Skeletal muscle satellite cell (primary cell): ENCODE data around the gene RAD51B.

ENCODE experiments used
- H3K27me3 ChIP-seq: 2 replicates; pipeline ENCODE4 v1.7.0; 2013; ENCODE audit warnings: low read length; ENCODE audit not compliant: control insufficient read depth, insufficient read depth
- H3K36me3 ChIP-seq: 2 replicates; pipeline ENCODE4 v1.7.0; 2013; ENCODE audit warnings: mild to moderate bottlenecking, control low read depth, low read length; ENCODE audit not compliant: insufficient read depth
- H3K4me1 ChIP-seq: 2 replicates; pipeline ENCODE4 v1.7.0; 2013; ENCODE audit warnings: low read length; ENCODE audit not compliant: control insufficient read depth, insufficient read depth
- H3K4me2 ChIP-seq: 2 replicates; pipeline ENCODE4 v1.7.0; 2013; ENCODE audit warnings: mild to moderate bottlenecking, low read length
- H3K4me3 ChIP-seq: 2 replicates; pipeline ENCODE4 v1.7.0; 2013; ENCODE audit warnings: low read length
- H3K9ac ChIP-seq: 2 replicates; pipeline ENCODE4 v1.7.0; 2013; ENCODE audit warnings: mild to moderate bottlenecking, low read depth, low read length, moderate library complexity
- H3K9me3 ChIP-seq: replicated peaks from 2 replicates; pipeline ENCODE4 v1.7.0; 2013; ENCODE audit warnings: mild to moderate bottlenecking, control low read depth, low read length

RAD51B gene

GRCh38 chr14:68669603-68670358 lies 850.2 kb downstream of the RAD51B start:
- Histone ChIP-seq H3K36me3 (no peaks in the 10 kb centered on the region), H3K4me2 (no peak overlapping the region), H3K27me3 (no peaks in the 10 kb centered on the region), H3K9me3 (no peaks in the 10 kb centered on the region), H3K4me3 (no peak overlapping the region), H3K9ac (no peak overlapping the region), H3K4me1 (peaks cover 58% of the 10 kb centered on the region)

GRCh38 chr14:68670359-68670715 lies 850.8 kb downstream of the RAD51B start:
- H3K27me3 ChIP-seq: no peaks in the 10 kb centered on the region
- H3K9me3 ChIP-seq: no peaks in the 10 kb centered on the region
- no peaks in the 10 kb centered on the region for H3K36me3 ChIP-seq
- no peak overlapping the region for H3K4me3 ChIP-seq
- H3K4me2 ChIP-seq: no peak overlapping the region
- H3K4me1 ChIP-seq: peaks cover 58% of the 10 kb centered on the region
- no peak overlapping the region for H3K9ac ChIP-seq

GRCh38 chr14:68671909-68672308 lies 852.3 kb downstream of the RAD51B start:
- Histone ChIP-seq H3K36me3 (no peaks in the 10 kb centered on the region), H3K9me3 (no peaks in the 10 kb centered on the region), H3K4me2 (no peak overlapping the region), H3K9ac (no peak overlapping the region), H3K4me1 (peaks cover 48% of the 10 kb centered on the region), H3K27me3 (no peaks in the 10 kb centered on the region), H3K4me3 (no peak overlapping the region)

- H3K36me3 ChIP-seq: no peaks in the 10 kb centered on the region
- no peak overlapping the region for H3K4me3 ChIP-seq
- H3K9me3 ChIP-seq: no peaks in the 10 kb centered on the region
- no peaks in the 10 kb centered on the region for H3K27me3 ChIP-seq
- H3K4me2 ChIP-seq: no peak overlapping the region
- peaks cover 40% of the 10 kb centered on the region for H3K4me1 ChIP-seq
- no peak overlapping the region for H3K9ac ChIP-seq
Measured at GRCh38 chr14:68672609-68673285, 853.2 kb downstream of the RAD51B start.

GRCh38 chr14:68673464-68673863 lies 853.9 kb downstream of the RAD51B start:
- no peak overlapping the region for H3K4me2 ChIP-seq

GRCh38 chr14:68674538-68675232 lies 855.1 kb downstream of the RAD51B start:
- Histone ChIP-seq H3K36me3 (no peaks in the 10 kb centered on the region), H3K4me2 (no peak overlapping the region), H3K9ac (peak overlapping the region; percentile 56), H3K4me3 (no peak overlapping the region), H3K4me1 (peaks cover 29% of the 10 kb centered on the region), H3K27me3 (no peaks in the 10 kb centered on the region), H3K9me3 (no peaks in the 10 kb centered on the region)

More at GRCh38 chr14:68673464-68673863, 853.9 kb downstream of the RAD51B start:
- Histone ChIP-seq H3K9ac (no peak overlapping the region), H3K27me3 (no peaks in the 10 kb centered on the region), H3K36me3 (no peaks in the 10 kb centered on the region), H3K9me3 (no peaks in the 10 kb centered on the region), H3K4me3 (no peak overlapping the region), H3K4me1 (peaks cover 36% of the 10 kb centered on the region)

GRCh38 chr14:68675233-68675577 lies 855.6 kb downstream of the RAD51B start:
- H3K4me3 ChIP-seq: no peak overlapping the region
- H3K27me3 ChIP-seq: no peaks in the 10 kb centered on the region
- H3K4me2 ChIP-seq: peak overlapping the region; percentile 2
- H3K9me3 ChIP-seq: no peaks in the 10 kb centered on the region
- no peaks in the 10 kb centered on the region for H3K36me3 ChIP-seq
- H3K4me1 ChIP-seq: peaks cover 27% of the 10 kb centered on the region
- peak overlapping the region; percentile 56 for H3K9ac ChIP-seq

- Histone ChIP-seq H3K36me3 (no peaks in the 10 kb centered on the region), H3K4me3 (no peak overlapping the region), H3K9ac (no peak overlapping the region), H3K9me3 (no peaks in the 10 kb centered on the region), H3K27me3 (no peaks in the 10 kb centered on the region), H3K4me2 (no peak overlapping the region), H3K4me1 (peaks cover 34% of the 10 kb centered on the region)
Measured at GRCh38 chr14:68676511-68676943, 856.9 kb downstream of the RAD51B start.

- no peak overlapping the region for H3K4me2 ChIP-seq
- no peak overlapping the region for H3K9ac ChIP-seq
- H3K4me3 ChIP-seq: no peak overlapping the region
- no peaks in the 10 kb centered on the region for H3K27me3 ChIP-seq
- no peaks in the 10 kb centered on the region for H3K9me3 ChIP-seq
- H3K36me3 ChIP-seq: no peaks in the 10 kb centered on the region
- H3K4me1 ChIP-seq: peaks cover 44% of the 10 kb centered on the region
Measured at GRCh38 chr14:68677476-68677875, 857.9 kb downstream of the RAD51B start.

GRCh38 chr14:68677901-68678300 lies 858.3 kb downstream of the RAD51B start:
- Histone ChIP-seq H3K4me1 (peaks cover 42% of the 10 kb centered on the region), H3K9ac (no peak overlapping the region), H3K36me3 (no peaks in the 10 kb centered on the region), H3K4me2 (no peak overlapping the region), H3K9me3 (no peaks in the 10 kb centered on the region), H3K4me3 (no peak overlapping the region), H3K27me3 (no peaks in the 10 kb centered on the region)

GRCh38 chr14:68678471-68678870 lies 858.9 kb downstream of the RAD51B start:
- Histone ChIP-seq H3K9me3 (no peaks in the 10 kb centered on the region), H3K36me3 (no peaks in the 10 kb centered on the region), H3K4me2 (no peak overlapping the region), H3K4me1 (peaks cover 48% of the 10 kb centered on the region), H3K27me3 (no peaks in the 10 kb centered on the region), H3K9ac (no peak overlapping the region), H3K4me3 (no peak overlapping the region)
